ENCODE measurements around the gene HDAC5. TPM values are rescaled to one million over a fixed set of nuclear protein-coding genes. Genes with fewer than 3 reads are reported as not detected.
A peak's percentile ranks its signal among the peaks of the same experiment; 100 is the strongest.

HDAC5 gene
- polyA plus RNA-seq, 3 donors = 16.1 to 93.6 (median 24.7) TPM

GRCh38 chr17:44097110-44097958 lies 26.1 kb downstream of the HDAC5 start:
- H3K36me3 ChIP-seq (replicated peaks in 1 of 2; ENCODE audit: control insufficient read depth in 1 of 2, insufficient read depth in 2 of 2, low read length in 2 of 2) = peaks cover 18 to 24% of the 10 kb centered on the region in 2 donors
- TF ChIP-seq CTCF (IDR thresholded peaks at IDR 0.05) = no peak
- Mint-ChIP-seq H3K4me1 (peaks cover 45% of the 10 kb centered on the region), H3K4me3 (no peak overlapping the region), H3K27me3 (ENCODE audit: low read depth in 3 of 3) (no peaks in the 10 kb centered on the region), H3K27ac (peak overlapping the region in 5 of 7 donors; percentile 30 to 93 (median 70)), H3K36me3 (peaks cover 16 to 46% of the 10 kb centered on the region in 2 donors), H3K9me3 (no peaks in the 10 kb centered on the region)
- peak overlapping the region; percentile 32 to 53 for H3K27ac ChIP-seq (ENCODE audit: low read depth in 1 of 2, low read length in 2 of 2)
- intact Hi-C loops (cut with micrococcal nuclease) = no loop called here
- H2AFZ ChIP-seq (ENCODE audit: insufficient read depth, low read depth, low read length, poor library complexity, severe bottlenecking) = no peak overlapping the region
- WGBS (ENCODE audit: insufficient coverage) = 79% methylated on average over 10 of the region's 13 CpGs
- no peaks in the 10 kb centered on the region for H3K9me3 ChIP-seq (replicated peaks in 1 of 2; ENCODE audit: control insufficient read depth in 1 of 2, insufficient read depth in 1 of 2, low read length in 2 of 2)
- H3K79me2 ChIP-seq (ENCODE audit: insufficient read depth, low read length) = peaks cover 15% of the 10 kb centered on the region
- no peak overlapping the region for H3K4me2 ChIP-seq (replicated peaks; ENCODE audit: extremely low read depth, low read length, poor library complexity, severe bottlenecking)
- peaks cover 40% of the 10 kb centered on the region for H4K20me1 ChIP-seq (ENCODE audit: insufficient read depth, low read length)
- H3K4me3 ChIP-seq (replicated peaks in 1 of 3; ENCODE audit: low read depth in 2 of 3, low read length in 3 of 3) = no peak overlapping the region
- H3K27me3 ChIP-seq (ENCODE audit: control insufficient read depth in 2 of 2, insufficient read depth in 2 of 2, low read length in 2 of 2) = no peaks in the 10 kb centered on the region
- no peak for DNase-seq
- H3K9ac ChIP-seq (ENCODE audit: insufficient read depth, low read length, poor library complexity, severe bottlenecking) = no peak overlapping the region
- H3K4me1 ChIP-seq (ENCODE audit: control insufficient read depth in 1 of 2, insufficient read depth in 2 of 2, low read length in 2 of 2) = peaks cover 48% of the 10 kb centered on the region in 2 donors

- H3K27me3 Mint-ChIP-seq (ENCODE audit: low read depth in 3 of 3) = no peaks in the 10 kb centered on the region
- no peak for TF ChIP-seq CTCF (IDR thresholded peaks at IDR 0.05)
Observed at GRCh38 chr17:44095647-44096496, 27.6 kb downstream of the HDAC5 start.

More at GRCh38 chr17:44095647-44096496, 27.6 kb downstream of the HDAC5 start:
- H3K9me3 ChIP-seq (replicated peaks in 1 of 2; ENCODE audit: control insufficient read depth in 1 of 2, insufficient read depth in 1 of 2, low read length in 2 of 2) = no peaks in the 10 kb centered on the region
- H3K79me2 ChIP-seq (ENCODE audit: insufficient read depth, low read length) = peaks cover 9% of the 10 kb centered on the region
- H3K9ac ChIP-seq (ENCODE audit: insufficient read depth, low read length, poor library complexity, severe bottlenecking) = peak overlapping the region; percentile 63
- peak overlapping the region; percentile 75 to 90 for H3K4me3 Mint-ChIP-seq
- peak overlapping the region; percentile 3 to 76 (median 37) for H3K4me3 ChIP-seq (replicated peaks in 1 of 3; ENCODE audit: low read depth in 2 of 3, low read length in 3 of 3)
- H3K27ac Mint-ChIP-seq = peak overlapping the region; percentile 90 to 95 (median 94)
- peak overlapping the region; percentile 82 to 91 for H3K27ac ChIP-seq (ENCODE audit: low read depth in 1 of 2, low read length in 2 of 2)
- H3K4me2 ChIP-seq (replicated peaks; ENCODE audit: extremely low read depth, low read length, poor library complexity, severe bottlenecking) = peak overlapping the region; percentile 90
- peaks cover 26 to 50% of the 10 kb centered on the region in 2 donors for H3K36me3 Mint-ChIP-seq
- peaks cover 45% of the 10 kb centered on the region for H3K4me1 Mint-ChIP-seq
- H4K20me1 ChIP-seq (ENCODE audit: insufficient read depth, low read length) = peaks cover 31% of the 10 kb centered on the region
- H3K27me3 ChIP-seq (ENCODE audit: control insufficient read depth in 2 of 2, insufficient read depth in 2 of 2, low read length in 2 of 2) = no peaks in the 10 kb centered on the region
- peak; percentile 50 to 70 (median 69) for DNase-seq
- H3K36me3 ChIP-seq (replicated peaks in 1 of 2; ENCODE audit: control insufficient read depth in 1 of 2, insufficient read depth in 2 of 2, low read length in 2 of 2) = peaks cover 31% of the 10 kb centered on the region in 2 donors
- peak overlapping the region; percentile 53 for H2AFZ ChIP-seq (ENCODE audit: insufficient read depth, low read depth, low read length, poor library complexity, severe bottlenecking)
- no peaks in the 10 kb centered on the region for H3K9me3 Mint-ChIP-seq
- intact Hi-C loops (cut with micrococcal nuclease) = no loop called here
- peaks cover 48% of the 10 kb centered on the region in 2 donors for H3K4me1 ChIP-seq (ENCODE audit: control insufficient read depth in 1 of 2, insufficient read depth in 2 of 2, low read length in 2 of 2)
- 0% methylated on average over 6 of the region's 12 CpGs for WGBS (ENCODE audit: insufficient coverage)

Measured in CD14-positive monocyte (primary cell).